Adrenal gland (tissue), 5 donors: ENCODE data around the gene THEM5.

Experiments
- CTCF ChIP-seq, 6 experiments: fragments of 450-650 bp in 4 of 6; fragments of 200-600 bp in 2 of 6; sonication (generic) in 1 of 6; IDR thresholded peaks; 1 replicate in 5 of 6; 2 replicates in 1 of 6; pipeline versions ENCODE4 v1.5.1 to v1.8.0; 2016 to 2021; ENCODE audit warnings: antibody characterized with exemption in 6 of 6, mild to moderate bottlenecking in 2 of 6, moderate library complexity in 1 of 6
- POLR2A ChIP-seq, 2 donors: fragments of 450-650 bp; IDR thresholded peaks; one replicate each; pipeline ENCODE4 v1.6.1; 2017; ENCODE audit warnings: antibody characterized with exemption in 2 of 2, mild to moderate bottlenecking in 2 of 2, moderate library complexity in 1 of 2
- donor health status: DM: no; HTN: no; CAD: no.

DNA sequence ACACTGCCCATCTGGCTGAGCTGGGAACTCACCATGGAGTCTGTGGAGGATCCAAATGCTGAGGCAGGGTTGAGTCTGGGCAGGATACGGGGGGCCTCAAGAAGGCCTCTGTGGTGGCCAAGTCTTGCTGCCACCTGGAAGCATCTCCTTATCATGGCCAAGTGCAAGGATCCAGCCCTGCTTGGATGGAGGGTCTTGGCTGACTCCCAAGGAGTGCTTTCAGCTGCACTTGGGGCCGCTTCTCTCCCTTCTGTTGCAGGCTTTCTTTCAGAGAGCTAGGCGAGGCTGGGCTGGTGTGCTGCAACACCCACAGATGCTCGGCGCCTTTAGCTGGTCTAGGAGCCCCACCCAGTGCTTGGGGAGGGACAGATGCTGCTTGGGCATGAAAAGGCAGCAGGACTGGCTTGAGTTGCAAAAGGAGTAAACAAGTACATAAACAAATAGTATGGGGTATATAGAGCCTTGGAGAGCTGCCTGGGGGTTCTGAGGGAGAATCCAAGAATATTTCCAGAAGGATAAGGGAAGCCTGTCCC, at the start of gene THEM5:
- TF ChIP-seq CTCF (IDR thresholded peaks at IDR 0.05) (no peak), POLR2A (IDR thresholded peaks at IDR 0.05) (no peak)
